GM21447 (cell line): ENCODE measurements around the gene ATP6AP1.

Source experiments
- ATAC-seq: cut with Tn5 transposase; IDR thresholded peaks from one replicate; pipeline ENCODE4 v1.9.1; 2021; ENCODE audit not compliant: unreplicated experiment

Gene ATP6AP1

DNA sequence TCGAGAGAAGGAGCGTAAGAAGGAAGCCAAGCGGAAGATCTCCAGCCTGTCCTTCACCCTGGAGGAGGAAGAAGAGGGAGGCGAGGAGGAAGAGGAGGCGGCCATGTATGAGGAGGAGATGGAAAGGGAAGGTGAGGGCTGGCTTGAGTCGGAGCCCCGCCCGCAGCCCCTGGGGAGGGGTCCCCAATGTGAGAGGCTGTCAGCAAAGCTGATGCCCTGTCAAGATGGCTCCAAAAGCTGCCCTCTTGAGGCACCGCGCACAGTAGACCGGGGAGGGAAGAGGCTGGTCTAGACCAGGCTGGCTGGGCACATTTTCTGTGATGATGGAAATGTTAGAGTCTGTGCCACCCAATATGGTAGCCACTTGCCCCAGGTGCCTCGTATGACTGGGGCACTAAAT is 18.0 kb downstream of the ATP6AP1 start:
- no peak for ATAC-seq

DNA sequence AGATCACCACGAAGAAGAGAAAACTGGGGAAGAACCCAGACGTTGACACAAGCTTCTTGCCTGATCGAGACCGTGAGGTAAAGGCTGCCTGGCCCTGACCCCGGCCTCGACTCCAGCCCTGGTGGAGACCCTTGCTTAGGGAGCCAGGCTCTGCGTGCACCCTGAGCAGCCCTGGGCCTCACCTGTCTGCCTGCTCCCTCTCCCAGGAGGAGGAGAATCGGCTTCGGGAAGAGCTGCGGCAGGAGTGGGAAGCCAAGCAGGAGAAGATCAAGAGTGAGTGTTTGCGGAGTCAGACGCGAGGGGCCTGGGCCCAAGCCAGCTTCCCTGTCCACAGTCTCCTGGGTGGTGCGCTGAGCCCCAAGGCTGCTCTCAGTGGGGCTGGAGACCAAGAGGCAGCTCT is 20.0 kb downstream of the ATP6AP1 start:
- no peak for ATAC-seq

DNA sequence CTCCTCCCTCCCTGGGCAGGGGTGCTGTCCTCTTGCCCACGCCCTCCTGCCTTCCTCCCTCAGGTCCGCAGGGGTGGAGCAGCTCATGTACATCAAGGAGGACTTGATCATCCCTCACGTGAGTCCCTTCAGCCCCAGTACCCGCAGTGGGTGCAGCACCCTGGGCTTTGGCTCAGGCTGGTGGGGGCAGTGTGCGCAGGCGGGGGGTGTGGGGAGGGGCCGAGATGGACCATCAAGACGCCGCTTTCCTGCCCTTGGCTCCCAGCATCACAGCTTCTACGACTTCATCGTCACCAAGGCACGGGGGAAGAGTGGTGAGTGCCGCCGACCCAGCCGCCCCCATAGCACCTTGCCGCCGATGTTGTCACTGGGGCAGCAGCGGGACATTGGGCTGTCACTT is 21.1 kb downstream of the ATP6AP1 start:
- no peak for ATAC-seq

DNA sequence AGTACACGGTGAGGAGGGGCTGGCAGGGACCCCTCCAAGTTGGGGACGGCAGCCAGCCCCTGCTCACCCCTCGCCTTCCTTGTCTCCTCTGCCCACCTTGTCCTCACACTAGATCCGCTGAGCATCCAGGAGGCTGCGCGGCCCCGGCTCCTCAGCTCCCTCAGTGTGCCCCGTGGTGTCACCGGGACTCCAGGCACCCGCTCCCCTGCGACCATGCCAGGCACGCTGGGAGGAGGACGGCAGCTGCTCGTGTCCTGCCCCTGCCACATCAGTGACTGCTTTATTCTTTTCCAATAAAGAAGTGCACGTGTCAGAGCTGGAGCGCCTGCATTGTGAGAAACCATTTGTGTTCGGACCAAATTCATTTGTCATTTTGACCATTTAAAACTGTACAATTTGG is 21.8 kb downstream of the ATP6AP1 start:
- ATAC-seq, result no peak

DNA sequence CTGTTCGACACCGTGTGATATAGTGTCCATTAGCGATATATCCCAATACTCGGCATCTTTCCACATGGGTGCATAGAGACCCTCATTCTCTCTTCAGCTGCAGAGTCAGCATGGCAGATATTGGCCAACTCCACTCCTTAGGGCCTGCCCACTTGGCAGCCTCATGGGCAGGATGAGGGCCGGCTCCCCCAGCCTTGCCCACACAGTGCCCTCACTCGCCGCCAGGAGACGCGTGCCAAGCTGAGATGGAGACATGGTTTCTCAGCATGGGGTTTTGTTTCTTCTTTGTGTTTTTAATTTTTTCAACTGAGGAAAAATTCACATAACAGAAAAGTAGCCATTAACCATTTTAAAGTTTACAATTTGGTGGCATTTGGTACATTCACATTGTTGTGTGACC is 24.3 kb downstream of the ATP6AP1 start:
- no peak for ATAC-seq

DNA sequence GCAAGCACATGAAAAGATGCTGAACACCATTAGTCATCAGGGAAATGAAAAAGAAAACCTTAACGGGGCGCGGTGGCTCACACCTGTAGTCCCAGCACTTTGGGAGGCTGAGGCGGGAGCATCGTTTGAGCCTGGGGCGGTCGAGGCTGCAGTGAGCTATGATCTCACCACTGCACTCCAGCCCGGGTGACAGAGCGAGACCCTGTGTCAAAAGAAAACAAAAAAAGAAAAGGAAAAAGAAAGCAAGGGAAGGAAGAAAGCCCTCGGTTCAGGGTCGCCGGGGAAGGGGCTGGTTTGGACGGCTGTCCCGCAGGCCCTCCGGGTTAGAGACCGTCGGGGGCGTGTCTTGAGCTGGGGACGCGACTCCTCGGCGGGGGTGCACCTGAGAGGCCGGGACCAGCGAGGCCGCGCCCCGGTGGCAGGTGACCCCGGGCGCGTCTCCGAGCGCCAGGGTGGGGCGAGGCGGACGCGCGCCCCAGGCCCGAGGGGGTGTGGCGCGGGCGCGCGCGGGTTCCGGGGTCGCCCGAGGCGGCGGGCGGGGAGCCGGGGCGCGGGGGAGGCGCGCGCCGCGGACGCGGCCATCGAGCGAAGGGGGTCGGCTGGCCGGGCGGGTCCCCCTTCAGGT is 29.1 kb downstream of the ATP6AP1 start:
- peak; percentile 55 for ATAC-seq

DNA sequence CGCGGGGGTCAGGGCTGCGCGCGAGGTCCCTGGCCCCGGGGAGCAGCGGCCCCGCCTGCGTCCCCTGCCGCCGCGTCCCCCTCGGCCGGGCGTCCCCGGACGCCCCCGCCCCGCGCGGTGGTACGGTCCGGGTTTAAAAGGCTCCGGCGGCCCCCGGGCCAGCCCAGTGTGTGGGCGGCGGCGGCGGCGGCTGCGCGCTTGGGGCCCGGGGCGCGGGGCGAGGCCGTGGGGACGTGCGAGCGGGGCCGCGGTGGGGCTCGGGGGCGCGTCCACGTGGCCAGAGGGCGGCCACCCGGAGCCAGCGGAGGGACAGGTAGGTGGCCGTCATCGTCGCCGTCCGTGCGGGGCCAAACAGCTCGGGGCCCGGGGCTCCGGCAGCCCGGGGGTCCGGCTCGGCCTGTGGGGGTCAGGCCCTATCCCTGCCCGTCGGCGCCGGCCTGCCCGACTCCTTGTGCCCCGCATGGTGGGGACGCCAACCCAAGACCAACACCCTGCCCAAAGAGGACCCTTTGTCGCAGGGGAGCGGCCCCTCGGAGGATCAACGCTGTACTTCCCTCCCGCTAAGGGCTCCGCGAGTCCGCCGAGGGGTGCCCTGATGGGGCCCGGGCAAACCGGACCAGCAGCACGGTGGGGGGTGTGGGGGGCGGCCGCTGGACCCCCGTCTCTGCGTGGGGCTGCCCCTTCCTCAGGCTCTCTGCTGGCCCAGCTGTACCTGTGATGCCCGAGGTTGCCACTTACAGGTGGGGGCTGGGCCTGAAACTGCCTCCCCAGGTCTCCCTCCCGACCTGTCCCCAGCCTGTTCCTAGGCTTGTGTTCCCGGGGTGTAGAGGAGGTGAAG is 29.9 kb downstream of the ATP6AP1 start, which contains the start of gene PLXNA3:
Gene PLXNA3 (plus strand): TSS at position 166 of the 838 bp plus-strand sequence. CDS start 1,903 bp downstream, outside the sequence.
- ATAC-seq, result peak; percentile 55

DNA sequence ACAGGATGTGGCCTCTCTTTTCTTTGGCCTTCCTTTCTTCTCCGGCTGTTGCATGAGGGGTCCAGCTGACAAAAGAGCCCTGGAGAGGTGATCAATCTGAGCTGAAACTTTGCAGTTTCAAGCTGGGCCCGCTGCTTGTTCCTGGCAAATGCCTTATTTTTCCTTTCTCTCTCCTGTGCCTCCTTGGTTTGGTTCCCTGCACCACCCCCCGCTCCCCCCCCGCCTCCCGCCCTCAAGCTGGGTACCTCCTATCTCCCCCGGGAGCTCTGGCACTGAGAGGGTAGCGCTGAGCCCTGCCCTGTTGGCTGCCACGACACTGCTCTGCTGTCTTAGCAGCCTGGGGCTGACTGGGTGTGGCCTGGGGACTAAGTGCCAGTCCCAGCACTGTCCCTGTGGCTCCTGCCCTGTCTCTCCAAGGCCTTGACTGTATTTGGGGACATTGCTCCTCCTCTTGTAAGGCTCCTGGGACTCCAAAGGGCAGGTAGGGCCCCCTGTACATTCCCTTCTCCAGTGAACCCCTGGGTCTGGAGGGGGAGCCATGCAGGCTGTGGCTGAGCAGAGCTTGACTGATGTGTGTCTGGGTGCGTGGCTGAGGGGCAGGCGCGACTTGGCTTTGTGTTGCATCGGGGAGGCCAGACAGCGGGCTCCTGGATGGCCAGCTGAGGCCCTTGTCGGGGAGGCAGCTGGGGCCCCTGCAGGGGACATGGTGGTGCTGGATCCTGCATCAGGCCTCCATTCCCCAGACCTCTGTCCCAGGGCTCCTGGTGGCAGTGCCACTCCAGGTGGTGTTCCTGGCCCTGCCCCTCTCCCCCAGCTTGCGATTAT is 30.7 kb downstream of the ATP6AP1 start:
- ATAC-seq, result no peak

DNA sequence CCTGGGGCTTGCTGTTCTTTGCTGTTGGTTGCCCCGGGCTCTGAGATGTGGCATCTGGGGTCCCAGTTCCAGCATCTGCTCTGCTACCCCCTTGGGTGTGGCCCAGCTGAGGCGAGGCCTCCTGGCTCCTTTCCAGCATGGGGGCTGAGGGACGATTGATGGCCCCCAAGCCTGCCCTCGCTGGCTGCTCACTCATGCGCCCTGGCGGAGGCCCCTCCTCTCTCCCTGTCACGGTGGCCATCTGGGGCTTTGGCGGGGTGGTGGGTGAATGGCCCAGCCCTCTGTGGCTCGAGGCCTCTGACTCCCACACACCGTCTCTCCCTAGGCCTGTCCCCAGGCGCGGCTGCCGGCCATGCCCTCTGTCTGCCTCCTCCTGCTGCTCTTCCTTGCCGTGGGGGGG is 31.4 kb downstream of the ATP6AP1 start:
- ATAC-seq, result no peak

DNA sequence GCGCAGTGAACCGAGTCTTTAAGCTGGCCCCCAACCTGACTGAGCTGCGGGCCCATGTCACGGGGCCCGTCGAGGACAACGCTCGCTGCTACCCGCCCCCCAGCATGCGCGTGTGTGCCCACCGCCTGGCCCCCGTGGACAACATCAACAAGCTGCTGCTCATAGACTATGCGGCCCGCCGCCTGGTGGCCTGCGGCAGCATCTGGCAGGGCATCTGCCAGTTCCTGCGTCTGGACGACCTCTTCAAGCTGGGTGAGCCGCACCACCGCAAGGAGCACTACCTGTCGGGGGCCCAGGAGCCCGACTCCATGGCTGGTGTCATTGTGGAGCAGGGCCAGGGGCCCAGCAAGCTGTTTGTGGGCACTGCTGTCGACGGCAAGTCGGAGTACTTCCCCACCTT is 31.8 kb downstream of the ATP6AP1 start:
- ATAC-seq, result no peak

DNA sequence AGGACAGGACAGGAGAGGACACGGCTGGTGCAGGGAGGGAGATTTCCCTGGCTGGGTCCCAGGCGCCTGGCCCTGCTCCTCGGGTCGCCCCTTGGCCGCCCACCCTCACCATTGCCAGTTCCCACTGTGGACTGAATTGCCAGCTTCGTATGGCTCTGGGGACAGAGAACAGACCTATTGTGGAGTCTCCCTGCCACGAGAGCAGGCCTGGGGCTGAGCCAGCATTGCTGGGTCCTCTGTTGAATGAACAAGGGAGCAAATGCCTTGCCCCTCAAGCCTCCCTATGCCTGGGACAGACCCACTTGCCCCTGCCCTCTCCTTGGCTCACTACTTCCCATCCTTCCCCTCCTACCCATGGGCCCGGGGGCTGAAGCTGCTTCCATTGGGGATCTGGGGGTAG is 33.9 kb downstream of the ATP6AP1 start:
- no peak for ATAC-seq

DNA sequence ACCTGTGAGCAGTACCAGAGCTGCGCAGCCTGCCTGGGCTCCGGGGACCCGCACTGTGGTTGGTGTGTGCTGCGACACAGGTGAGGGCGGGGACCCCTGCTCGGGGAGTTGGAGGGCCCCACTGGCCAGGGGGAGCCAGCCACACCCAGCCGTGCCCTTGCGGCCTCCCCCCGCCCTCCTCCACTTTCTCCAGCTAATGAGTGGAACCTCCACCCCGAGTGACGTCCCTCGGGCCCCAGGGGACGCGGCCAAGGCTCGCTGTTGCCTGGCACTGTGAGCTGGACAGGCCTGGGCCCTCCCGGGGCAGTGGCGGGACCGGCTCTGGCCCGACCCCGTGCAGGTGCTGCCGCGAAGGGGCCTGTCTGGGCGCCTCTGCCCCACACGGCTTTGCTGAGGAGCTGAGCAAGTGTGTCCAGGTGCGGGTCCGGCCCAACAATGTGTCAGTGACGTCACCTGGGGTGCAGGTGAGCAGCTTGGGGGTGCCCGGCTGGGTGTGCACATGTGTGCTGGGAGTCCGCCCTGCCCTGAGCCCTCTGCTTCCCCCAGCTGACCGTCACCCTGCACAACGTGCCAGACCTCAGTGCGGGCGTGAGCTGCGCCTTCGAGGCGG is 35.2 kb downstream of the ATP6AP1 start:
- no peak for ATAC-seq

DNA sequence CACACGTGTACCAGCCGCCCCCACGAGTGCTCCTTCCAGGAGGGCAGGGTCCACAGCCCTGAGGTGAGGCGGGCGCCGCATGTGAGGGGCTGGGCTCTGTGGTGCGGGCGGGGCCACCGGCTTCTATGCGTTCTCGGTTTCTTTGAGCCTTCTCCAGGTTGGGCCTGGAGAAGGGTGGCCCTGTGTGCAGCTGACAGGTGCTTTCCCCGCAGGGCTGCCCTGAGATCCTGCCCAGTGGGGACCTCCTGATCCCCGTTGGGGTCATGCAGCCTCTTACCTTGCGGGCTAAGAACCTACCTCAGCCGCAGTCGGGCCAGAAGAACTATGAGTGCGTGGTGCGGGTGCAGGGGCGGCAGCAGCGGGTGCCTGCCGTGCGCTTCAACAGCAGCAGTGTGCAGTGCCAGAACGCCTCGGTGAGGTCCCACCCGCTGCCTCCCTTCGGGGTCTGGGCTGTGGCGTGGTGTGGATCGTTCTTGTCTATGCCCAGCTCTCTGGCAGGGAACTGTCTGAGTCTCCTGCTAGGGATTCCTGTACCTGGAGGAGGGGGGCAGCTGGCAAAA is 36.4 kb downstream of the ATP6AP1 start:
- ATAC-seq, result no peak

DNA sequence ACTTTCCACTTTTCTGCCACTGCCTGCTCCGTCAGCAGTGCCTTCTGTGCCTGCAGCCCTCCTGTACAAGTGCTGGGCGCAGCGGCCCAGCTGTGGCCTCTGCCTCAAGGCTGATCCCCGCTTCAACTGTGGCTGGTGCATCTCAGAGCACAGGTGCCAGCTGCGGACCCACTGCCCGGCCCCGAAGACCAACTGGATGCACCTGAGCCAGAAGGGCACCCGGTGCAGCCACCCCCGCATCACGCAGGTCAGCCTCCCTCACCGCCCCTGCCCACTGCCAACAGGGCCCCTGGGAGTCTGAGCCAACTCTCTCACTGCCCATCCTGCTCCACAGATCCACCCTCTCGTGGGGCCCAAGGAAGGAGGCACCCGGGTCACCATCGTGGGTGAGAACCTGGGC is 37.1 kb downstream of the ATP6AP1 start:
- ATAC-seq, result no peak

DNA sequence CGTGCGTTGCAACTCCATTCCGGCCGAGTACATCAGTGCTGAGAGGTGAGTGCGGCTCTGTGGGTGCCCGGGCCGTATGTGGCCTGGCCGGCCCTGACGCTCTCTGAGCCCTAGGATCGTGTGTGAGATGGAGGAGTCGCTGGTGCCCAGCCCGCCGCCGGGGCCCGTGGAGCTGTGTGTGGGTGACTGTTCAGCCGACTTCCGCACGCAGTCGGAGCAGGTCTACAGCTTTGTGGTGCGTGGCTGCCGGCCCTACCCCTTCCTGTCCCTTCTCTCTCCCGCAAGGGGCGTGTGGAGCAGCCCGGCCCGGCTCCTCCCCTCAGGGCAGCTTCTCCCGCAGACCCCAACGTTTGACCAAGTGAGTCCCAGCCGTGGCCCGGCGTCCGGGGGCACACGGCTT is 37.6 kb downstream of the ATP6AP1 start:
- ATAC-seq, result no peak

DNA sequence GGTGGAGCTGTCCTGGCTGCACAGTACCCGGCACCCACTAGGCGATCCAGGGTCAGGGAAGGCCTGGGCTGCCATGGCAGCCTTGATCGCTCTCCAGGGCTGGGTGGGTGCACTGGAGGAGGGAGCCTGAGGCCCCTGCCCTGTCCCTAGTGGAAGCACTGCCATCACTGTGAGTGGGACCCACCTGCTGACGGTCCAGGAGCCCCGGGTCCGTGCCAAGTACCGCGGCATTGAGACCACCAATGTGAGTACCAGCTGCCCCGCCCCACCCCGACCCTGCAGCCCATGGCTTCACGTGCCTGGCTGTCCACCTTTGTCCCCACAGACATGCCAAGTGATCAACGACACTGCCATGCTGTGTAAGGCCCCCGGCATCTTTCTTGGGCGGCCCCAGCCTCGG is 38.4 kb downstream of the ATP6AP1 start:
- no peak for ATAC-seq

DNA sequence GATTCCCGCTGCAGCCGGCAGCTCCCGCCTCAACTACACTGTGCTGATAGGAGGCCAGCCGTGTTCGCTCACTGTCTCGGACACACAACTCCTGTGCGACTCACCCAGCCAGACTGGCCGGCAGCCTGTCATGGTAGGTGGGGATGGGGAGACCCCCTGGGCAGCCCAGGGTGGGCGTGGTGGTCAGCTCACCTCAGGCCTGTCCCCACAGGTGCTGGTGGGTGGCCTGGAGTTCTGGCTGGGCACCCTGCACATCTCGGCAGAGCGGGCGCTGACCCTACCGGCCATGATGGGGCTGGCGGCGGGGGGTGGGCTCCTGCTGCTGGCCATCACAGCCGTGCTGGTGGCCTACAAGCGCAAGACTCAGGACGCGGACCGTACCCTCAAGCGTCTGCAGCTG is 39.1 kb downstream of the ATP6AP1 start:
- no peak for ATAC-seq

DNA sequence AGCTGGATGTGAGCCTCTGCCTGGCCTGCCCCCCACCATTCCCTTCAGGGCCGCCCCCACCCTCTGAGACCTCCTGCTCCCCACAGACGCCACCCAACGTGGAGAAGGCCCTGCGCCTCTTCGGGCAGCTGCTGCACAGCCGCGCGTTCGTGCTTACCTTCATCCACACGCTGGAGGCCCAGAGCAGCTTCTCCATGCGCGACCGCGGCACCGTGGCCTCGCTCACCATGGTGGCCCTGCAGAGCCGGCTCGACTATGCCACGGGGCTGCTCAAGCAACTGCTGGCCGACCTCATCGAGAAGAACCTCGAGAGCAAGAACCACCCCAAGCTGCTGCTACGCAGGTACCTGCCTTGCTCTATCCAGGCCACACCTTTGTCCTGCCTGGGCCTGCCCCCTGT is 39.7 kb downstream of the ATP6AP1 start:
- no peak for ATAC-seq

DNA sequence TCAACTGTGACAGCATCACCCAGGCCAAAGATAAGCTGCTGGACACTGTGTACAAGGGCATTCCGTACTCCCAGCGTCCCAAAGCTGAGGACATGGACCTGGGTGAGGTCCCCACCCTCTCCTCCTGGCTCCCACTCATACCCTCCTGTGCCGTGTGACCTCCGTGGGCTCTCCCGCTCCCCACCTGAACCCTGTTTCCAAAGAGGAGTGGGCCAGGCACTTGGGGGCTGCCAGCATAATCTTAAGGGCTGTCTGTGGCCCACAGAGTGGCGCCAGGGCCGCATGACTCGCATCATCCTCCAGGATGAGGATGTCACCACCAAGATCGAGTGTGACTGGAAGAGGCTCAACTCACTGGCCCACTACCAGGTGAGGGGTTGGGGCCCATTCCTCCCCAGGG is 40.6 kb downstream of the ATP6AP1 start:
- ATAC-seq, result no peak

DNA sequence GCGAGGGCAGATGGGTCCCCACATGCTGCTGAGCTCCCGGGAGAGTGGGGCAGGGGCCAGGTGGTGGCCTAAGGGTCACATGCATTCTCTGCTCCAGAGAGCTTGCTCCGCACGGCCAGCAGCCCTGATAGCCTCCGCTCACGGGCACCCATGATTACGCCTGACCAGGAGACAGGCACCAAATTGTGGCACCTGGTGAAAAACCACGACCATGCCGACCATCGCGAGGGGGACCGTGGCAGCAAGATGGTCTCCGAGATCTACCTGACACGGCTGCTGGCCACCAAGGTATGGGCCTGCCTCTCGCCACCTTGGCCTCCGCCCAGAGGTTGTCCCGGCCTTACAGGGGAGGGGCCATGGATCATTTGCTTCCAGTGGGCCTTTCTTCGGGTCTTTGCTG is 41.4 kb downstream of the ATP6AP1 start:
- no peak for ATAC-seq

DNA sequence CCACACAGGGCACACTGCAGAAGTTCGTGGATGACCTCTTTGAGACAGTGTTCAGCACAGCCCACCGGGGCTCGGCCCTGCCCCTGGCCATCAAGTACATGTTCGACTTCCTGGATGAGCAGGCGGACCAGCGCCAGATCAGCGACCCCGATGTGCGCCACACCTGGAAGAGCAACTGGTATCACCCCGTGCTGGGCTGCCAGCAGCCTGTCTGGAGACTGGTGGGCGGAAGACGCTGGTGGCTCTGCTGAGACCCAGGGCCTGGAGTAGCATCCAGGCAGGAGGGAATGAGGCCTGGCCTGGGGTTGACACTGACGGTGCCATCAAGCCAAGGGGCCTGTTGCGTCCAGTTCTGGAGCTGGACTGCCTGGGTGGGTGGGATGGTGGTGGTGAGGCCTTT is 42.0 kb downstream of the ATP6AP1 start:
- ATAC-seq, result no peak
